RWPE1 (cell line): ENCODE results near the gene SH3GLB2.

ENCODE experiments used
- CTCF ChIA-PET: fragments of 350-600 bp; sonication (Branson Sonifier 250); formaldehyde crosslinking; extraction: SDS; loops from one replicate; lab custom pipeline; 2021; lab: Yijun Ruan, JAX
- POLR2A ChIA-PET: fragments of 400-600 bp; formaldehyde crosslinking; extraction: SDS; loops from one replicate; lab custom pipeline; 2020; ENCODE audit warnings: antibody characterized with exemption; ENCODE audit not compliant: low non-redundant PET; lab: Yijun Ruan, JAX
- DNase-seq: peaks from one replicate; pipeline ENCODE4 v3.0.0; 2012; ENCODE audit warnings: low spot score
- H3K27ac ChIP-seq: fragments of 450-650 bp; 2 replicates; pipeline ENCODE4 v1.5.1; 2017
- TF ChIP-seq, protein P1 (sequence below): fragments of 450-650 bp; conservative IDR thresholded peaks from 2 replicates; pipeline ENCODE4 v1.5.1; 2017; ENCODE audit warnings: low read depth, mild to moderate bottlenecking

SH3GLB2 gene

DNA sequence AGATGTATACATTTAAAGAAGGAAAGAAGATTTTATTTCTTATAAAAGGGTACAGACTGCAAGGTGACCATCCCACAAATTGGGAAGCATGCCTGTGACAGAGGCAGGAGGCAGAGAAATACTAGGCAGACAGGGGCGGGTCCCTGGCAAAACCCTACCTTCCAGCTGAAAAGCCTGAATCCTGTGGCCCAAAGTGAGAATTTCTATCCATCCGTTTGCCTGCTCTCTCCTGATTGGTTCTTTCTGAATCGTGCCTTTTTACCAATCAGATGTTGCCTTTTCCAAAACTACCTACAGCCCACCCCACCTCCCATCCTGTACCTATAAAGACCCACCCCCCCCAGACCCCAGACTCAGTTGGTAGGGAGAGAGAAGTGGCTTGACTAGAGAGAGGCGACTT, 3.4 kb upstream of the SH3GLB2 start:
- POLR2A ChIA-PET, result no interaction called here
- 0 out of 2 replicates have a peak overlapping the region, but pooled peaks have one; percentile 5 for H3K27ac ChIP-seq
- no peak for DNase-seq
- CTCF ChIA-PET, result no interaction called here
- TF ChIP-seq, protein P1, sequence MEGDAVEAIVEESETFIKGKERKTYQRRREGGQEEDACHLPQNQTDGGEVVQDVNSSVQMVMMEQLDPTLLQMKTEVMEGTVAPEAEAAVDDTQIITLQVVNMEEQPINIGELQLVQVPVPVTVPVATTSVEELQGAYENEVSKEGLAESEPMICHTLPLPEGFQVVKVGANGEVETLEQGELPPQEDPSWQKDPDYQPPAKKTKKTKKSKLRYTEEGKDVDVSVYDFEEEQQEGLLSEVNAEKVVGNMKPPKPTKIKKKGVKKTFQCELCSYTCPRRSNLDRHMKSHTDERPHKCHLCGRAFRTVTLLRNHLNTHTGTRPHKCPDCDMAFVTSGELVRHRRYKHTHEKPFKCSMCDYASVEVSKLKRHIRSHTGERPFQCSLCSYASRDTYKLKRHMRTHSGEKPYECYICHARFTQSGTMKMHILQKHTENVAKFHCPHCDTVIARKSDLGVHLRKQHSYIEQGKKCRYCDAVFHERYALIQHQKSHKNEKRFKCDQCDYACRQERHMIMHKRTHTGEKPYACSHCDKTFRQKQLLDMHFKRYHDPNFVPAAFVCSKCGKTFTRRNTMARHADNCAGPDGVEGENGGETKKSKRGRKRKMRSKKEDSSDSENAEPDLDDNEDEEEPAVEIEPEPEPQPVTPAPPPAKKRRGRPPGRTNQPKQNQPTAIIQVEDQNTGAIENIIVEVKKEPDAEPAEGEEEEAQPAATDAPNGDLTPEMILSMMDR, result no peak

DNA sequence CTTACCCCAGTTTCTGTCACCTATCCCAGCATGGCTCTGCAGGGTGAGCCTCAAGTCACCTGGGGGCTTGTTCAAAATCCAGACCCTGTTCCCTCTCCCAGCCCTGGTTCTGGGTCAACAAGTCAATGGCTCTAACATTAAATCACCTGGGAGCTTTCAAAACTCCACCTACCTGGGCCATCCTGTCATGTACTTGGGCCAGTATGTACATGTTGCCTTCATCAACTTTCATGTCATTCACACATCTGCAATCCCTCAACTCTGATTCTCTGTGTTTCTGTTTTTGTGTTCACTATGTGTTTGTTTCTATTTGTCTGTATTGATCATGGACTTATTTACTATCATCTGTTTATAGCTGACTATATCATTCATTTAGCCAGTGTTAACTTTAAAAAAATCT, 2.1 kb upstream of the SH3GLB2 start:
- CTCF ChIA-PET, result interaction anchor here (0.7 kb wide), 2 partner anchors 101 to 268 kb away, joined by 3 to 4 read pairs; no protein-coding TSS in a partner anchor
- H3K27ac ChIP-seq, result peak overlapping the region; percentile 79
- TF ChIP-seq, protein P1, result no peak
- POLR2A ChIA-PET, result interaction anchor here (0.7 kb wide), 1 partner anchor 44 kb away, joined by 6 read pairs; no protein-coding TSS in a partner anchor
- DNase-seq, result no peak

DNA sequence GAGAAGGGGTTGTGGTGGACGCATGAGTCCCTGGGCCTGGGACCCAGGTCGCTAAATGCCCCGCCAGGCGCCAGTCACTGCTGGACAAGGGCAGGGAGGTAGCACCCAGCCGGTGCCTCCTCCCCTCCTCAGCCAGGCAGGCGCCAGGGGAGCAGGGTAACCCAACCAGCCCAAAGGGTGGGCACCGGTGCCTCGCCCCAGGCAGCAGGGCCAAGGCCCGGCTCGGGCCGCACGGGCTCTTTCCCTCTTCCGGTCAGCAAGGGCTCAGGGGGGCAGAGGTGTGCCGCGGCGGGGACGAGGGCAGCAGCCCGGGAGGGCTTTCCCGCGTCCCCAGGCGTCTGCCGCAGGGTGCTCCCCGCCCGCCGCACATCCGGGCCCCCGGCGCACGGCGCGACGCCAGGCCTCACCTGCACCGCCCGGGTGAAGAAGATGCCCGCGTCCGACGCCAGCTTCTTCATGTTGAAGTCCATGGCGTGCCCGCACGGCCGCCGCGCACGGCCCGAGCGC, 393 bp downstream of the SH3GLB2 start:
- TF ChIP-seq, protein P1, result no peak
- POLR2A ChIA-PET, result interaction anchor here (1.0 kb wide), 1 partner anchor 19 kb away, joined by 3 read pairs; no protein-coding TSS in a partner anchor
- peak overlapping the region; percentile 79 for H3K27ac ChIP-seq
- CTCF ChIA-PET, result interaction anchor here (0.6 to 2.1 kb wide), 4 partner anchors 9 to 294 kb away, joined by 3 to 9 read pairs (median 4); no protein-coding TSS in a partner anchor
- DNase-seq, result peak; percentile 79

DNA sequence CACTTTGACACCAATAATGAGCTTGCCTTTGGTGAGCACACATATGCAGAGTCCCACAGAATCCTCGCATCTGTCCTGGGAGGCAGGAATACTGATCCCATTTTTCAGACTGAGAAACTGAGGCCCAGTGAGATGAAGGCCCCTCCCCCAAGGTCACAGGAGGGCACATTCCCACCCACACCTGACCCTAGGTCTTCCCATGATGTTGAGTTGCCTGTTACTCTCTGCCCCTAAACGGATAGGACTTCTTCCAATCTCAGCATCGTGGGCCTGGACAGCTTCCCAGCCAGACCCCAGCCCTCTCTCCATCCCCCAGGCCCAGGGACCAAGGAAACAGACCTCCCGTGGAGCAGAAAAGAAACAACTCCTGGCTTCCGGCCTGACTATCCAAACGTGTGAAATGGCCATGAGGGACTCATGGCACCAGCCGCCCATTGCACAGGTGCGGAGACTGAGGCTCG, 877 bp downstream of the SH3GLB2 start:
- no peak for DNase-seq
- ChIA-PET POLR2A (interaction anchor here (1.0 kb wide), 1 partner anchor 19 kb away, joined by 3 read pairs; no protein-coding TSS in a partner anchor), CTCF (no interaction called here)
- H3K27ac ChIP-seq, result peak overlapping the region; percentile 79
- TF ChIP-seq, protein P1, result no peak

DNA sequence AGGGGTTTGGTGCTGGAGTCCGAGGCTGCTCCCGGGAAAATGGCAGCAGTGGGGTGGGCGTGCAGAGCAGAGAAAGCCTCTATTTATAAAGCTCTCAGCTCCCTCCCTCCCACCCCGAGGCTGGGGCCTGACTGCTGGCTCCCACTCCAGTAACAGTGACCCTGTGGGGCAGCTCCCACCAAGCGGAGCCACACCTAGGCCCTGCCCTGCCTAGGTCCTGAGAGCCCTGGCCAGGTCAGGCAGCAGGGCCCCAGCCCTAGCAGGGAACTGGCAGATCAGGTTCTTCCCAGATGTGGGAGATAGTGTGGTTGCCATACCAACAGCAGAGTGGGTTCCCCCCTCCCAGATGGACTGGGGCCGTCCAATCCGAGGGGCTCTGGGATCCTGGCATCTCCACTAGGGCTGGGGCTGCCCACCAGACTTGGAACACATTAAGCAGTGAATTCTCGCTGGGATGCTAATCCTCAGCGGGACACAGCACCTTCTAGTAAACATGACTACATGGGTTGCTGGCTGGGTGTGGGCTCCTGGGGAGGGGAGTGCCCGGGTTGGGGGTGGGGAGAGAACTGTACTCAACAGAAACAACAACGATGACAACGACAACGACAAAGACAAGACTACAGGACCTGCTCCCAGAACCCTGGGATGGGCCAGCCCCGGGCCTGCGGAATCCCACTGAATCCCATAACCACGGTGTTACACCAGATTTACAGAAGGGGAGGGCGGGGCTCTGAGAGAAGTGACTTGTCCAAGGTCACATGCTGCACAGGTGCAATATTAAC, 1.5 kb downstream of the SH3GLB2 start:
- TF ChIP-seq, protein P1, result no peak

DNA sequence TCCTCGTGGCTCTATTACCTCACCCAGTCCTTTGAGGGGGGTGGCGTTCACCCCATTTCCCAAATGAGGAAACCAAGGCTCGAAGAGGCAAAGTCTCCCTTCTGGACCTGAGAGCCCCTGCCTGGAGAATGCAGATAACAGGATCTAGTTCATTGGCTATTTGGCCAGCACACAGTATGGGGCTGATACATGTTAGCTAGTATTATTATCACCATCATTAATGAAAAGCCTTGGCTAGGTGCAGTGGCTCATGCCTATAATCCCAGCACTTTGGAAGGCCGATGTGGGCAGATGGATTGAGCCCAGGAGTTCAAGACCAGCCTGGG, 4.3 kb downstream of the SH3GLB2 start:
- no peak for DNase-seq
- TF ChIP-seq, protein P1, result no peak
- ChIA-PET CTCF (interaction anchor here (1.0 kb wide), 1 partner anchor 16 kb away, joined by 3 read pairs; no protein-coding TSS in a partner anchor), POLR2A (no interaction called here)
- H3K27ac ChIP-seq, result peak overlapping the region; percentile 79

More for the DNA sequence above, 1.5 kb downstream of the SH3GLB2 start:
- H3K27ac ChIP-seq, result peak overlapping the region; percentile 79
- peak; percentile 64 for DNase-seq
- POLR2A ChIA-PET, result interaction anchor here (1.0 kb wide), 1 partner anchor 18 kb away, joined by 3 read pairs; no protein-coding TSS in a partner anchor
- CTCF ChIA-PET, result interaction anchor here (0.7 kb wide), 1 partner anchor 25 kb away, joined by 3 read pairs; no protein-coding TSS in a partner anchor
